Activated T-helper 2 cell treated with anti-CD3 and anti-CD28 coated beads, Interferon-gamma antibody, Interleukin-2, Interleukin-4, amounts not matched to agents 10 μg/mL and 5 μg/mL and 100 μg/mL, durations not matched to agents 14 hours and 24 hours and 36 hours (primary cell): ENCODE results near the gene ARPP19. TPM values are rescaled to one million over a fixed set of nuclear protein-coding genes. Genes with fewer than 3 reads are reported as not detected.
"Not testable (repeated sequence)": the region's sequence is repeated elsewhere in the genome, so short reads cannot be mapped to it uniquely, and the experiment has no call there.

Experiments
- DNase-seq: peaks from one replicate; pipeline ENCODE4 v3.0.0; 2021; ENCODE audit warnings: low spot score
- H3K27ac Mint-ChIP-seq: one replicate; pipeline ENCODE4 v1.8.0; 2021; ENCODE audit warnings: mixed read lengths
- H3K27me3 Mint-ChIP-seq: one replicate; pipeline ENCODE4 v1.8.0; 2021; ENCODE audit warnings: low read depth, mixed read lengths
- H3K36me3 Mint-ChIP-seq: one replicate; pipeline ENCODE4 v1.8.0; 2021; ENCODE audit warnings: low read depth, mixed read lengths
- H3K4me1 Mint-ChIP-seq: one replicate; pipeline ENCODE4 v1.8.0; 2021; ENCODE audit warnings: low read depth, mixed read lengths
- H3K4me3 Mint-ChIP-seq: one replicate; pipeline ENCODE4 v1.8.0; 2021; ENCODE audit warnings: low read depth, mild to moderate bottlenecking, moderate library complexity, mixed read lengths
- H3K9me3 Mint-ChIP-seq: one replicate; pipeline ENCODE4 v1.8.0; 2021; ENCODE audit warnings: mixed read lengths
- intact Hi-C: fragments of 100-400 bp; cut with micrococcal nuclease; formaldehyde crosslinking; loops from one replicate; pipeline ENCODE4 v1.15.1; 2023
- total RNA-seq: library from RNA; stranded (reverse); gene quantifications from 2 replicates; pipeline ENCODE4 v1.2.3, GENCODE V29; 2022

ARPP19 gene
- total RNA-seq, 1 donor from 2014 or later, result 178 TPM

GRCh38 chr15:52521682-52522081, 47.1 kb downstream of the ARPP19 start:
- no peak for DNase-seq
- H3K4me1 Mint-ChIP-seq, result peaks cover 12% of the 10 kb centered on the region
- no peak overlapping the region for H3K27ac Mint-ChIP-seq
- no peak overlapping the region for H3K4me3 Mint-ChIP-seq
- intact Hi-C loops, result no loop called here
- no peaks in the 10 kb centered on the region for H3K9me3 Mint-ChIP-seq
- H3K27me3 Mint-ChIP-seq, result no peaks in the 10 kb centered on the region
- H3K36me3 Mint-ChIP-seq, result no peaks in the 10 kb centered on the region

GRCh38 chr15:52520421-52520820, 48.4 kb downstream of the ARPP19 start:
- Mint-ChIP-seq H3K36me3 (no peaks in the 10 kb centered on the region), H3K4me3 (no peak overlapping the region), H3K27me3 (no peaks in the 10 kb centered on the region), H3K27ac (no peak overlapping the region), H3K9me3 (no peaks in the 10 kb centered on the region), H3K4me1 (peaks cover 7% of the 10 kb centered on the region)
- DNase-seq, result no peak
- intact Hi-C loops, result no loop called here

- Mint-ChIP-seq H3K27ac (no peak overlapping the region), H3K4me1 (peaks cover 7% of the 10 kb centered on the region), H3K9me3 (no peaks in the 10 kb centered on the region), H3K27me3 (no peaks in the 10 kb centered on the region), H3K36me3 (no peaks in the 10 kb centered on the region), H3K4me3 (no peak overlapping the region)
- intact Hi-C loops, result no loop called here
- DNase-seq, result no peak
Observed at GRCh38 chr15:52518487-52519371, 50.1 kb downstream of the ARPP19 start.

GRCh38 chr15:52517014-52517413, 51.8 kb downstream of the ARPP19 start:
- no peak for DNase-seq
- no peak overlapping the region for H3K4me3 Mint-ChIP-seq
- no peaks in the 10 kb centered on the region for H3K27me3 Mint-ChIP-seq
- H3K27ac Mint-ChIP-seq, result no peak overlapping the region
- H3K36me3 Mint-ChIP-seq, result no peaks in the 10 kb centered on the region
- intact Hi-C loops, result no loop called here
- no peaks in the 10 kb centered on the region for H3K9me3 Mint-ChIP-seq
- H3K4me1 Mint-ChIP-seq, result peaks cover 7% of the 10 kb centered on the region

- Mint-ChIP-seq H3K36me3 (no peaks in the 10 kb centered on the region), H3K4me3 (no peak overlapping the region), H3K9me3 (no peaks in the 10 kb centered on the region), H3K27ac (no peak overlapping the region), H3K27me3 (no peaks in the 10 kb centered on the region), H3K4me1 (peaks cover 5% of the 10 kb centered on the region)
- intact Hi-C loops, result no loop called here
- no peak for DNase-seq
Observed at GRCh38 chr15:52515343-52515742, 53.5 kb downstream of the ARPP19 start.

GRCh38 chr15:52514482-52514881, 54.3 kb downstream of the ARPP19 start:
- intact Hi-C loops, result no loop called here
- DNase-seq, result no peak
- Mint-ChIP-seq H3K4me3 (no peak overlapping the region), H3K9me3 (no peaks in the 10 kb centered on the region), H3K27ac (no peak overlapping the region), H3K27me3 (peaks cover under 1% of the 10 kb centered on the region), H3K4me1 (peaks cover 6% of the 10 kb centered on the region), H3K36me3 (no peaks in the 10 kb centered on the region)

GRCh38 chr15:52512869-52513268, 56.0 kb downstream of the ARPP19 start:
- H3K4me1 Mint-ChIP-seq, DNase-seq, H3K27ac Mint-ChIP-seq, H3K27me3 Mint-ChIP-seq, H3K4me3 Mint-ChIP-seq, intact Hi-C loops, H3K36me3 Mint-ChIP-seq, H3K9me3 Mint-ChIP-seq: not testable (repeated sequence)

GRCh38 chr15:52511084-52511483, 57.7 kb downstream of the ARPP19 start:
- intact Hi-C loops, result no loop called here
- Mint-ChIP-seq H3K9me3 (no peaks in the 10 kb centered on the region), H3K27me3 (peaks cover 2% of the 10 kb centered on the region), H3K36me3 (no peaks in the 10 kb centered on the region), H3K4me1 (peaks cover 5% of the 10 kb centered on the region), H3K4me3 (no peak overlapping the region), H3K27ac (no peak overlapping the region)
- DNase-seq, result no peak

- no peak overlapping the region for H3K27ac Mint-ChIP-seq
- H3K9me3 Mint-ChIP-seq, result no peaks in the 10 kb centered on the region
- no peak overlapping the region for H3K4me3 Mint-ChIP-seq
- intact Hi-C loops, result no loop called here
- DNase-seq, result no peak
- no peaks in the 10 kb centered on the region for H3K36me3 Mint-ChIP-seq
- H3K27me3 Mint-ChIP-seq, result peaks cover 2% of the 10 kb centered on the region
- peaks cover 10% of the 10 kb centered on the region for H3K4me1 Mint-ChIP-seq
Observed at GRCh38 chr15:52509500-52510245, 59.2 kb downstream of the ARPP19 start.

- peaks cover 2% of the 10 kb centered on the region for H3K27me3 Mint-ChIP-seq
- no peak overlapping the region for H3K4me3 Mint-ChIP-seq
- no peak for DNase-seq
- H3K36me3 Mint-ChIP-seq, result no peaks in the 10 kb centered on the region
- intact Hi-C loops, result no loop called here
- H3K27ac Mint-ChIP-seq, result no peak overlapping the region
- no peaks in the 10 kb centered on the region for H3K9me3 Mint-ChIP-seq
- H3K4me1 Mint-ChIP-seq, result peaks cover 23% of the 10 kb centered on the region
Observed at GRCh38 chr15:52506549-52506948, 62.3 kb downstream of the ARPP19 start.

- Mint-ChIP-seq H3K4me1 (peaks cover 22% of the 10 kb centered on the region), H3K36me3 (no peaks in the 10 kb centered on the region), H3K27ac (no peak overlapping the region), H3K9me3 (no peaks in the 10 kb centered on the region), H3K27me3 (peaks cover 2% of the 10 kb centered on the region), H3K4me3 (no peak overlapping the region)
- DNase-seq, result no peak
- intact Hi-C loops, result no loop called here
Observed at GRCh38 chr15:52505151-52505550, 63.7 kb downstream of the ARPP19 start.

- Mint-ChIP-seq H3K4me3 (peak overlapping the region; percentile 23), H3K36me3 (no peaks in the 10 kb centered on the region), H3K9me3 (no peaks in the 10 kb centered on the region), H3K27me3 (no peaks in the 10 kb centered on the region), H3K4me1 (peaks cover 18% of the 10 kb centered on the region), H3K27ac (no peak overlapping the region)
- intact Hi-C loops, result no loop called here
- DNase-seq, result no peak
Observed at GRCh38 chr15:52503788-52504496, 64.9 kb downstream of the ARPP19 start.

- Mint-ChIP-seq H3K27me3 (no peaks in the 10 kb centered on the region), H3K4me1 (peaks cover 18% of the 10 kb centered on the region), H3K36me3 (no peaks in the 10 kb centered on the region)
Observed at GRCh38 chr15:52502608-52503007, 66.2 kb downstream of the ARPP19 start.

More at GRCh38 chr15:52502608-52503007, 66.2 kb downstream of the ARPP19 start:
- no peak for DNase-seq
- Mint-ChIP-seq H3K27ac (no peak overlapping the region), H3K9me3 (no peaks in the 10 kb centered on the region), H3K4me3 (no peak overlapping the region)
- intact Hi-C loops, result no loop called here
